Mammary epithelial cell (primary cell): Measurements from ENCODE around the gene TOGARAM2.

ENCODE experiments used
- CTCF ChIP-seq, 2 donors: IDR thresholded peaks in 1 of 2; conservative IDR thresholded peaks in 1 of 2; 2 replicates each; pipeline ENCODE4 v1.5.1; 2011 to 2012; ENCODE audit warnings: inconsistent platforms in 2 of 2, low read length in 2 of 2, mild to moderate bottlenecking in 2 of 2, control low read depth in 1 of 2, low read depth in 1 of 2; ENCODE audit not compliant: insufficient read depth in 1 of 2; ENCODE audit errors: extremely low read depth in 1 of 2
- EZH2 ChIP-seq: IDR thresholded peaks from 2 replicates; pipeline ENCODE4 v1.6.1; 2012; ENCODE audit warnings: low read length, inconsistent platforms, borderline replicate concordance

GRCh38 chr2:29024882-29025430 is 43.9 kb downstream of the TOGARAM2 start:
- TF ChIP-seq CTCF (conservative IDR thresholded peaks at IDR 0.05 in 1 of 2, IDR thresholded peaks at IDR 0.05 in 1 of 2; ENCODE audit: extremely low read depth in 1 of 2, insufficient read depth in 1 of 2, low read depth in 1 of 2, low read length in 2 of 2) (no peak), EZH2 (no peak)
